SW480 (cell line): ENCODE results near the gene TTC1.

Experiments
- DNase-seq: peaks from one replicate; pipeline ENCODE4 v3.0.0-alpha.2; 2016; ENCODE audit warnings: low spot score

Gene TTC1

DNA sequence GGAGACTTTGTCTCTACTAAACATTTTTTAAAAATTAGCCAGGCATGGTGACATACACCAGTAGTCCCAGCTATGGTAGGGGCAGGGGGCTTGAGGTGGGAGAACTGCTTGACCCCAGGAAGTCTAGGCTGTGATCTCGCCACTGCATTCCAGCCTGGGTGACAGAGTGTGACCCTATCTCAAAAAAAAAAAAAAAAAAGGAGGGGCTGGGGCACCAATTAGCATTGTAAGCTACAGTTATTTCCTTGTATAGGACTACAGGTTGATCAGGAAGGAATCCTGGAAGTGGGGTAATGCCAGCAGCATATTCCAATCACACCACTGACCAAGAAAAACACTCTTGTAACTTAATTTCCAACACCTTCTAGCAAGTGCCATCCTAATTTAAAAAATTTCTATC is 78.3 kb downstream of the TTC1 start:
- DNase-seq: no peak

DNA sequence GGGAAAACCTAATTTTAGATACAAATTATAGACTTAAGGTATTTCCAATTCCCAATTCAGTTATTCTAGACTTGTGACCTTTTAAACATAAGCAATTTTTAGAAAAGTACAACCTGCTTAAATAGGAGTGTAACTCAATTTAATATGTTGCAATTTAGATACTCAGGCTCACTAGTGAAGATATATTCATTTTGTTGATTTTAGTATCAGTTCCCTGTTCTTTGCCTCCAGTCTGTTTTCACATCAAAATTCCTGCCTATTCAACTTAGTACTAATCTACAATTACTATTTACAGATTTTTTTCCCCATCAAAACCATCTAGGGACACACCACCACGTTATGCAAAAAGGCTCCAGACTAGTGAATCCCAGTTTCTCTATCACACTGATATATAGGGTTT is 79.9 kb downstream of the TTC1 start:
- no peak for DNase-seq

DNA sequence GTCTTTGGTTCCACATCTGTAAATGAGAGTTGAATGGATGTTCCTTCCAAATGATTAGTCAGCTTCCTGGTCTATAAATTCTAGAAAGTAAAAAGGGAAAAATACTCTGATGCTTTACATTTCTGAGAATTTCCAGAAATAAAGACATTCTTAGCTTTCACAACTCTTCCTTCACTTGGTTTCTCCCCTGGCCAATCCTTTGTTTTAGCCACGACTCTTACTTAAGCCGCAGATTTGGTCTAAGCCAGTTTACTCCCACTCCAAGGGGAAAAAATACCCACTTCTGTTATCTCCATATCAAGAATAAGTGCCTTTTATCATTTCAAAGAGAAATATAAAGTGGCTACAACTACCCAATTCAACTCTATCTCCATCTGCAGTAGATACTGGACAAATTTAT is 80.6 kb downstream of the TTC1 start:
- DNase-seq: no peak

DNA sequence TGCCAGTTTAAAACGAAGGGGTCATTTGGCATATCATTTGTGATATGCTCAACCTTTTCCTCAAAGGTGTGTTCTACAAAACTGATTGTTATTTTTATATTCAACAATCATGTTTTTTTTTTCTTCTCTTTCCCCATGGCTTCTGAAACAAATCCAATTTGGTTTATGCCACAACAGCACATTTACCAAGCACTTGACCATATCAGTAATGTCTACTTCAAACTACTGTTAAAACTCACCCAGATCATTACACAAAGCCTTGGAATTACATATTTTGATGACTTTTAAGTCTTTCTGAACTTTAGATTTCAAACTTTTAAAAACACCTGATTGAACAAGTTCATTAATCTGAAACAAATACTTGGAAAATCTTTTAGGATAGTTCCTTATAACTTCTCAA is 81.1 kb downstream of the TTC1 start:
- DNase-seq: no peak

DNA sequence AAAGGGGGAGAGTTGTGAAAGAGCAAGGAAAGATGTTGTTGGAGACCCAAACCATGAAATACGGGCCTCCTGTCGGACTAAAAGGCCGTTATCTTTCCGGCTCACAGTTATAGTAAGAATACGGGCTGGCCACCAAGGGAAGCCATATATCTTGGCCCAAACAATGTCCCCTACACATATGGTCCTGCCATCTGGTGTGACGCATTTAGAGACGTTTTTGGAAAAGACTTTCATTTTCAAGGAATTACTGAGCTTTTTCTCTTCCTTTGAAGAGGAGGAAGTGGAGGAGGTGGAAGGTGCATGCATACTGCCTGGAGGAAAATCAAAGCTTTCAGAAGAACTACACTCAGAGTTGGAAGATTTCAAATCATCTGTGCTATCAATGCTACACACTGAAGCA is 83.6 kb downstream of the TTC1 start:
- no peak for DNase-seq

DNA sequence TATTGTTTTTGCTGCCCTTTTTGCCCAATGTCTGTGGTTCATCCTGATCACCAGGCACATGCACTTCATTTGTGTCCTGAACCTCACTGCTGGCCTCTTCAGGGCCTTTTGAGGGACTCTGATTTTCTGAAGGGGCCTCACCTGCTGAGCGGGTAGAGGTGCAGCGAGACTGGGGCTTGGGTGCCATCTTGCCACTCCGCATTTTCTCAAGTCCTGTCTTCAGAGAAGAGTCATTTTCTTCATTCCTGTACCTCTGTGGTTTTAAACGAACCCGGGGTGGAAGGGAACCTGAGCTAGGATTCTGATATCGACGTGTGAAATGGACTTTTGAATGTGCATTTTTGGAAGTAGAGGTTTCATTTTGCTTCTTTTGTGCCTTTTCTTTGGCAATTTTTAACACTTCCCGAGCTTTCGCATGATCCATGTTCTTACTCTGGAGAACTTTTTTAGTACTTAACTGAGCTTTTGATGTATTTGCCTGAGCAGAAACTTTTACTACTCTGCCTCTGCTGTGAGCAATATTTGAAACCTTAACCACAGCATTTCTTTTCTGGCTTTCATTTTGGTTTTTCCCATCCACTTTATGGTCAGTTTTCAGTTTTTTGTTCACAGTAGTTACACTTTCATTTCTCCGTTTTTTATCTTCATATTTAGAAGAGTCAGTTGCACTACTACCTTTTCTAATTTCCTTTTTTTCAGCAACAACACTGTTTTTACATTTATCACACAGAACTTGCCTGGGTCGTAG is 84.2 kb downstream of the TTC1 start:
- DNase-seq: no peak

DNA sequence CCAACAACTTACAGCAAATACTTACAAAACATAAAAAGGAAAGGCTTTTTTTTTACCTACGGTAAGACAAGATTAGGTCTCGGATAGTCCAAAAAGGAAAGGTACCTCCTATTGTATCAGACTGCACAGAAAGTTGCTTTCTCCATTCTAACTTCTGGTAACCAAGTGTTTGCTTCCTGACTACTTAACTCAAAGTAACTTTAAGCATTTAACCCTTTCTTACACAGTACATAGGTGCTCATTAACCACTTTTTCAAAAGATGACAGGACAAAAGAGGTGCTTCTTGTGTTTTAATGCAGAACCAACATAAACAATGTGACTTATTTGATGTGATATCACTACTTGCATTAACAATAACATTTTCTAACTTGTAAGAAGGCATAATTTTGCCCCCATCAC is 87.2 kb downstream of the TTC1 start:
- DNase-seq: no peak

DNA sequence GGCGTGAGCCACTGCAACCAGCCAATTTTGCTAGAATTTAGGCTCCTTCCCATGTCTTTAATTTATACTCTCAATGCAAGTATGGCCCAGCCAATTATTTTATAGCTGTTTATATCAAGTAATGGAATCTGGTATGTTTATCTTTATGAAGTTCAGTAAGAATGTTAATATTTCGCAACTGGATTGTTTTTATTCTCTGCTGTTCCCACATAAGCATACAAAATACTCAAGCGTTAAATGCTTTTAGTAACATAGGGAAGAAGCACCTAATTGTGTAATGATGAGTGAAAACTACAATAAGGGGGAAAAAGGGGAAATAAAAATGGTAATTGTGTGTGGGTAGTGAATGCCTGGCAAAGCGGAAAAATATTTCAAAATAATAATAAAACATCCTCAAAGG is 89.1 kb downstream of the TTC1 start:
- DNase-seq: no peak

DNA sequence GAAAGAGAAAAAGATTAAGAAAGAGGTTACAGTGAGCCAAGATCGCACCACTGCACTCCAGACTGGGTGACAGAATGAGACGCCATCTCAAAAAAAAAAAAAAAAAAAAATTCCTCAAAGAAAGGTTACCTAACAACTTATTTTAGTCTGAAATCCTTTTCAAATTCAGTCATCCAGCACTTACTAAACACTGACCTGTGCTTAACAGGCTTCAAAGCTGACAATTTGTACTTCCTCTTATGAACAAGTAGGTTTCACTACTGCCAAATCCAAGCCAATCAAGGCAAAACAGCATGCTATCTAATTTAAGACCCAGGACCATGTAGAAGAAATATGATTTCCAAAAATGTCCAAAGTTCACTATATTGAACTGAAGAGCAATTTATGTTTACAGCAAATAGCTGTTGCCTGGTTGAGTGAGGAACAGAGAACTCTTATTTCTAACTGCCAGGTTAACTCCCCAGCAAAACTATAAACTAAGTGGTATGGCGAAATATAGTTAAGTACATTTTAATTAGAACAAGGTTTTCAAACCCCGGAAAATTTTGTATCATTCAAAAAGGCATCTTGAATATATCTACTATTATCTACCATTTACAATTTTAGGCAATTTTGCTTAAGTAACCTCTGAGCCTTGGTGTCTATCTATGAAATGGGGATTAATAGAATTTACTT is 96.9 kb downstream of the TTC1 start:
- DNase-seq: no peak

DNA sequence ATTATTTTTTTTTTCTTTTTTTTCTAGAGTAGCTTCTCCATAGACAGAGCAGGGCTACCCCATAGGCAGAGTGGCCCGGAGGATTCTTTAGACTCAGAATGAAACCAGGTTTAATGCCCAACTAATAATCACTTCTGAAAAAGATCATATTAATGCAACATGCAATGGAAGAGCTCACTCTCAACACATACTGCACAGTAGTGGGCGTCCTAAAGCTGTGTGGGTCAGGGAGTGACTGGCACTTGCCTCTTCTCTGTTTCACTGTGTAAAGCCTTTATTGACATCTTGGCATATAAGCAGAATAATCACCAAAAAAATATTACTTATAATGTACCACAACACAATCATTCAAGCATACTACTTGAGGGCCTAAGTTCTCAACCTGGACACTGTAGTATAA is 99.2 kb downstream of the TTC1 start:
- no peak for DNase-seq
